HUDEP-2 (cell line): ENCODE data around the gene VWCE.

Source experiments
- DNase-seq, 76 experiments: peaks; one replicate each; lab custom pipeline; 2025; ENCODE audit not compliant: unreplicated experiment in 76 of 76; lab: John Stamatoyannopoulos, UW

VWCE gene

GRCh38 chr11:61287338-61287977 lies 7.7 kb downstream of the VWCE start:
- DNase-seq: peak in 75 of 76 experiments; percentile 72 to 97 (median 89)

- no peak for DNase-seq
Measured at GRCh38 chr11:61283613-61284012, 11.5 kb downstream of the VWCE start.

DNA sequence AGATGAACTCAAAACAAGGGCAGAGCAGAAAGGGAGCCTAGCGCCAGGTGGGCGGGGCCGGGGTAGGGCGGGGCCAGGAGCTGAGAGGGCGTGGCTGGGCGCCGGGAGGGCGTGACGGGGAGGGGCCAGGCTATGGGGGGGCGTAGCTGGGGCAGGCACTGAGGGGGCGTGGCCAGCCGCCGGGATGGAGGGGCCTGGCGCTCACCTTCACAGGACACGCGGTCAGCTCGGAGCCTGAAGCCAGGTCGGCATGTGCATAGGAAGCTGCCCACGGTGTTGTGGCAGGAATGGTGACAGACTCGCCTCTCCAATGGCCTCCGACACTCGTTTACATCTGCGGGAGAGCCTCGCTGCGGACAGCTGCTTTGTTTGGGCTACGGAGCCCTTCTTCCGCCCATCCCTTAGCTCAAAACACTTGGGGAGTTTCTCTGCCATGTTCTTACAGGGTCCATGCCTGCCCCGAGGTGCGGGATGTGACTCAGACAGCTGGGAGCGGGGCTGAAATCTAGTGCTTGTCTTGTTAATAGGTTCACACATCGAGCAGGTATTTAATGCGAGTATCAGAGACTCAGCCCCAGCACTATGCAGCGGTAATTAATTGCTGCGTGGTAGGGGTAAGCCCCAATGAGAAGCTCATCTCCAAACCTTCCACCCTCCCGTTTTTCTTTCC lies 13.4 kb downstream of the VWCE start:
- DNase-seq: peak in 56 of 76 experiments; percentile 4 to 80 (median 60)

DNA sequence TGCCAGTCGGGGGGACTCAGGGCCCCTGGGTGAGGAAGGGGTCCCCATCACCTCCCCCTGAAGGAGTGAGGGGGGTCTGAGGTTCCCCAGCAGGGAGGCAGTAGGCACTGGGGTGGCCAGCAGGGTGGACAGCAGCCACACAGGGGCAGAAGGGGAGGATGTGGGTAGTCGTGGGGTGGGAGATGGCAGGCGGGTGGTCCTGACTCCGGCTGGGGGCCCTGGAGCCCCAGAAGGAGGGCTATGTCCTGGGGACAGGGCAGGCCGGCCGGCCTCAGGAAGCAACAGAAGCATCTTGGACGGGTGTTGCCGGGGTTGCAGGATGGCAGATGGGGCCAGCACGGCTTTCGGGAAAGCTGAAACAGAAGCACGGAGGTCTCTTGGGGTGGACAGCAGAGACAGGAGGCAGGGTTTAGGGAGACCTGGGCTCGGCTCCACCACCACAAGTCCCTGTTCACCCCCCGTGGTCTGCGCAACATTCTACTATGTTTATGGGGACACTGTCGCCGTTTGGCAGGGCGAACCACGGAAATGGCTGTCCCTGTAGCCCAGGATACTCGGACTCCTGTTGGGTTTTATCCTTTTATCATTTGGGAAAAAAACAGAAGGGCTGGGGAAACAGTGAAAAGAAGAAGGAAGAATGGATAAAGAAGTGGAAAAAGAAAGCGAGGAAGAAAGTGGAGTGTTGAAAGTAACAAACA lies 14.1 kb downstream of the VWCE start:
- DNase-seq: no peak

GRCh38 chr11:61279934-61280659 lies 15.0 kb downstream of the VWCE start:
- DNase-seq: peak in 3 of 76 experiments; percentile 14 to 20 (median 19)

GRCh38 chr11:61278001-61278470 lies 17.1 kb downstream of the VWCE start:
- no peak for DNase-seq

DNA sequence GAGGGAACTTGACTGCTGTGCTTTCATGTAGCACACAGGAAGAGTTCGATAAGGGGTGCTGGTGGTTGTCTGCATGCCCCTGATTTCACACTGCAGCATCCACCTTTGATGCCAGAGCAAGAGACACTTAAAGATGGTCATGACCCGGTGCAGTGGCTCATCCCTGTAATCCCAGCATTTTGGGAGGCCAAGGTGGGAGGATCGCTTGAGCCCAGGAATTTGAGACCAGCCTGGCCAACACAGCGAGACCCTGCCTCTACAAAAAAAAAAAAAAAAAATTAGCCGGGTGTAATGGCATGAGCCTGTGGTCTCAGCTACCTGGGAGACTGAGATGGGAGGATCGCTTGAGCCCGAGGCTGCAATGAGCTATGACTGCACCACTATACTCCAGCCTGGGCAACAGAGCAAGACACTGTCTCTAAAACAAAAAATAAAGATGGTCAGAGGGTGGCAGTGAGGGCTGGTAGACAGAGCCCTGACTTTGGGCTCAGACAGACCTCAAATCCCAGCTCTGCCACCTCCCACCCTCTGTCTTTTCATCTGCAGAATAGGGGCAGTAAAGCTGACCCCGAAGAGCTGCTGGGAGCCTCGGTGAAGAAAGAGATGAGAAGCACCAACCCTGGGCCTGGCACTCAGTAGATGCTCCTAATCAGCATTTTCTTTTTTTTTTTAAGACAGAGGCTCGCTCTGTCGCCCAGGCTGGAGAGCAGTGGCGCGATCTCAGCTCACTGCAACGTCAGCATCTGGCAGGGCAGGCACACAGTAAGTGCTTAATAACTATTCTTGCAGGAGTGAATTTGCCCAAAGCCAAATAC lies 17.7 kb downstream of the VWCE start:
- DNase-seq: no peak

DNA sequence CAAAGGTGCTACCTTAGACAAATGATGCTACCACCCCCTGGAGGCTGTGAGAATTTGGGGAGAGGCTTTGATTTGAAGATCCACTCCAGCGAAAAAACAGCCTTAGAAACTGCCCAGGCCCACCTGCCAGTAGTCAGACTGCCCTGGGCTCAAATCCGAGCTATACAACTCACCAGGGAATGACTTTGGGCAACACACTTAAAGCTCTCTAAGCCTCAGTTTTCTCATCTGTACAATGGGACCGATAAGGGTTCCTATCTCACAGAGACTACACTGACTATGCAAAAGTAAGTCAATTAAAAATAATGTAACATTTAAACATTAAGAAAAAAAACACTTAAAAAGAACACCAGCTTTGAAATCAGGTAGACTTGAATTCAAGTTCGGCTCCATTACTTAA lies 19.9 kb downstream of the VWCE start:
- no peak for DNase-seq

DNA sequence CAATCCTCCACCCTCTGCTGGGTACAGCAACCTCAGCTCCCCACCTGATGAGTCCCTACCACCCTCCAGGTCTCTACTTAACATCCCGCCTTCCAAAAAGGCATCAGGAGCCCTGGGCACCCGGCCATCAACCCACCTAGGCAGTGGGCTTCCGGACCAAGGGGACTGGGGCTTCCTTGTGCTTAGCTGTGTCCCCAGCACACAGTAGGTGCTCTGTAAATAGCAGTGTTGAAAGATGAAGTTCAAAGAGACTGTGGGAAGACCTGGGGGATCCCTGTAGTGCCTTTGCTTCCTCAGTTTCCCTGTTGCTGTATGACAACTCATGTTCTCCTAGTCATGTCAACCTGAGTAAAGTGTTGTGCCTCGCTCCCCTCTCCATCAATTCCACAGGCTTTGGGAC lies 21.0 kb downstream of the VWCE start:
- no peak for DNase-seq

DNA sequence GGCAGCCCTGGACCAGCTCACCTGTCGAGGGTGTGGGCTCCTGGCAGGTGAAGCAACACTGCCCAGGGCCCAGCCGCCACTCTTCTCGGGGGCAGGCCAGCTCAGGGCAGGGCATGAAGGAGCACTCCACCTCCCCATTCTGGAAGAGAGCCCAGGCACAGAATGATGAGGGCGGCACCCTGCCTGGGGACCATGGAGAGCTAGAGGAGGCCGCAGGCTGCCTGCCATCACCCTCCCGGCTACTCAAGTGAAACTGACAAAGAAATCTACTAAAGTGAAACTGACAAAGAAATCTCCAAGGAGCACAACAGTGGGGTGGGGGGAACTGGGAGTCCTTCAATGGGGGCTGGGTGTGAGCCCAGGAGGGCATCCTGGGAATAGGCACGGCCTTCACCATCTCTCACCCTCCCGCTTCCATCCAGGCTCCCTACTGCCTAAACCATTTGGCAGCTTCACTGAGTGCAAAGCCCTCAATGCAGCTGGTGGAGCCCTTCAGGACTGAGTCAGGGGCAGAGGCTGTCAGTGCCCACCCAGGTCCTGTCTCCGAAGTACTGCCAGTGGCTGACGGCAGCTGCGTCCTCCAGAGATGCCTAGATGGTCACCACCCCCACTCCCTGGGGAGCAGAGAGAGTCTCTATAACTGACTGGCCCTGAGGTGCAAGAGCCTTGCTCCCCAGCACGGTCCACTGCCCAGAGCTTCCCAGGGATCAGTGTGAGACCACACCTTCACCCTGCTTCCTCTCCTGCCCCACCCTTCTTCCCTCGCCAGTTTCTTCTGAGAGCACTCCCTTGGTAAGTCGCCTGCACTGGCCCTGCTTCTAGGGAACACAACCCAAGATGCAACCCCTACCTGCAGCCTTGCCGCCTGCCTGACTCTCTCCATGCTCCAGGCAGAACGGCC lies 21.7 kb downstream of the VWCE start:
- DNase-seq: peak in 65 of 76 experiments; percentile 2 to 83 (median 57)

DNA sequence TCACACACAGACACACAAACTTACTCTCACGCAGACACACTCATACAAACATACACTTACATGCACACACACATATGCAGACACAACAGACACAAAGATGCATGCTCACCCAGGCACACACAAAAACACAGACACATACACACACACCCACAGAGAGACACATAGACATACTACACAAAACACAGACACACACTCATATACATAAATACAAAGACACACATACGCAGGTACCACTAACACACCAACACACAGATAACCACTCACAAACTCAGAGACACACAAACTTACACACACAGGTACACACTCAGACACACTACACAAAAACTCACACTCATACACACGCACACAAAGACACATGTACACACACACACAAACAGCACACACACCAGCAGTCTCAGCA lies 22.4 kb downstream of the VWCE start:
- DNase-seq: no peak

GRCh38 chr11:61270354-61271076 lies 24.6 kb downstream of the VWCE start:
- DNase-seq: no peak

GRCh38 chr11:61268588-61269250 lies 26.4 kb downstream of the VWCE start:
- no peak for DNase-seq

- peak in 73 of 76 experiments; percentile 26 to 89 (median 73) for DNase-seq
Measured at GRCh38 chr11:61267437-61267841, 27.7 kb downstream of the VWCE start.

- peak in 46 of 76 experiments; percentile 2 to 72 (median 28) for DNase-seq
Measured at GRCh38 chr11:61266602-61267001, 28.5 kb downstream of the VWCE start.

DNA sequence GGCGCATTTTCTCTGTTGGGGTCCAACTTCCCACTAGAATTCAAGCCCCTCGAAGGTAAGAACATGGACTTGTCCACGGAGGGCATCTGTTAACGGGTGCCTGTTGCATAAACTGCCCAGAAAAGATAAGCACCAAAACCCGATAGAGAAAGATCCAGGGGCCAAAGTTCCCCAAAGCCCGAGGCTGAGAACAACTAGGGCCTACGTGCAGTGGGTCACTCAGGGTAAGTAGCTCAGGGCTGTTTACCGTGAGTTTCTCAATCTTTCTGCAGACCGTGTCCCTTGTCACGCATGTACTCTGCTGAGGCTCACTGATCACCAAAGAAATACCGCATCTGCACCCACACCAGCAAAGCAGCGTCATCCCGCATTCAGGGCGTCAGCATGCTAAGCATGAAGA lies 29.8 kb downstream of the VWCE start:
- DNase-seq: no peak

GRCh38 chr11:61264795-61265194 lies 30.3 kb downstream of the VWCE start:
- no peak for DNase-seq

DNA sequence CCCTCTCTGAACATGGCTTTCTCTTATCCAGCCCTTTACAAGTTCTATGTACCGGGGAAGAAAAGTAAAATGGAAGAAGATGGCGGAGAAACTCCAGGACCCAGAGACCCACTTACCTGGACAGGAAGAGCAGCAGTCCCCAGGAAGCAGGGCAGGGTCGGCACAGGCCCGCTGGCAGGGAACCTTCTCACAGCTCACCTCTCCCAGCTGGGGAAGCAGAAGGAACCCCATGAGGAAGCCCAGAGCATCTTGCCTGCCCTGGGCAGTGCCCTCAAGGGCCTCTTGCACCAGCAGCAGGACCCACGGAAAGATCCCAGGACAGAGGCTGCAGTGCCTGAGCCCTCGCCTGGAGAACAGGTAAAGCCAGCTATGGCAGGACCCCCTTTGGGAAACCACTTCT lies 30.7 kb downstream of the VWCE start:
- DNase-seq: no peak
